AG04450 (cell line): Measurements from ENCODE around the gene ARMH1. TPM values are rescaled to one million over a fixed set of nuclear protein-coding genes. Genes with fewer than 3 reads are reported as not detected.

ENCODE experiments used
- CTCF ChIA-PET: fragments of 300-600, 350-600 bp; formaldehyde crosslinking; extraction: SDS; loops from one replicate; lab custom pipeline; 2022; ENCODE audit warnings: antibody characterized with exemption, inconsistent platforms; lab: Charles Lee
- POLR2A ChIA-PET: fragments of 350-600 bp; formaldehyde crosslinking; extraction: SDS; loops from one replicate; lab custom pipeline; 2021; ENCODE audit warnings: antibody characterized with exemption, inconsistent platforms; lab: Yijun Ruan, JAX
- DNase-seq: peaks from one replicate; pipeline ENCODE4 v3.0.0-alpha.2; 2011; ENCODE audit warnings: low read depth, low spot score
- H3K27ac ChIP-seq: one replicate; pipeline ENCODE4 v1.5.1; 2012; ENCODE audit warnings: low read depth, low read length, control low read depth
- H3K27me3 ChIP-seq: one replicate; pipeline ENCODE4 v1.6.0; 2012; ENCODE audit warnings: low read length; ENCODE audit not compliant: control insufficient read depth, insufficient read depth
- H3K4me3 ChIP-seq: 2 replicates; pipeline ENCODE4 v1.5.1; 2011; ENCODE audit warnings: mild to moderate bottlenecking, low read depth, low read length, control low read depth
- H3K9me3 ChIP-seq: 2 replicates; pipeline ENCODE4 v1.5.1; 2012; ENCODE audit warnings: low read length; ENCODE audit not compliant: control insufficient read depth, insufficient read depth
- CTCF ChIP-seq: IDR thresholded peaks from 2 replicates; pipeline ENCODE4 v1.5.1; 2011; ENCODE audit warnings: low read depth, low read length, control low read depth, inconsistent platforms
- polyA minus RNA-seq: library from RNA; depleted of rRNA, polyadenylated mRNA; stranded (reverse); fragments of >200 nt; gene quantifications from 2 replicates; pipeline ENCODE4 v1.2.3, GENCODE V29; 2011; rRNA and poly(A)+ RNA removed
- polyA plus RNA-seq: library from polyadenylated mRNA; depleted of rRNA; stranded (reverse); fragments of >200 nt; gene quantifications from 2 replicates; pipeline ENCODE4 v1.2.3, GENCODE V29; 2011; rRNA removed

The ARMH1 gene
- polyA plus RNA-seq (2.7 and 3.4 TPM in 2 replicates), polyA minus RNA-seq (1.0 and 1.7 TPM in 2 replicates)

- POLR2A ChIA-PET = interaction anchor here (0.6 to 1.6 kb wide), 6 partner anchors 17 to 56 kb away, joined by 3 to 9 read pairs (median 6); no protein-coding TSS in a partner anchor
These were observed at the start of gene ARMH1, which contains the start of gene TMEM53 for GRCh38 chr1:44674113-44675000. Gene ARMH1, plus strand, starts transcription at chr1:44674714. Its CDS starts 14,984 bp downstream, at chr1:44689698. Gene TMEM53, minus strand, starts transcription at chr1:44674481. Its CDS starts 90 bp downstream, at chr1:44674391.

GRCh38 chr1:44625348-44625747 is 49.2 kb upstream of the ARMH1 start:
- H3K4me3 ChIP-seq = no peak overlapping the region
- POLR2A ChIA-PET = no interaction called here
- H3K27me3 ChIP-seq = no peaks in the 10 kb centered on the region
- H3K27ac ChIP-seq = no peak overlapping the region
- TF ChIP-seq CTCF = no peak
- CTCF ChIA-PET = interaction anchor here (1.8 kb wide), 1 partner anchor 28 kb away, joined by 5 read pairs; no protein-coding TSS in a partner anchor
- no peak for DNase-seq
- H3K9me3 ChIP-seq = no peaks in the 10 kb centered on the region

More at GRCh38 chr1:44674113-44675000, at the start of gene ARMH1, which contains the start of gene TMEM53:
- H3K27me3 ChIP-seq = no peaks in the 10 kb centered on the region
- peak; percentile 97 for DNase-seq
- TF ChIP-seq CTCF = no peak
- peak within 1 kb of the TSS; percentile 92 for H3K27ac ChIP-seq
- no peaks in the 10 kb centered on the region for H3K9me3 ChIP-seq
- H3K4me3 ChIP-seq = peak within 1 kb of the TSS; percentile 91
- CTCF ChIA-PET = interaction anchor here (0.5 to 4.2 kb wide), 5 partner anchors 14 to 296 kb away, joined by 3 to 24 read pairs (median 3); partner anchors contain the start of gene RNU5D-1

- H3K9me3 ChIP-seq = no peaks in the 10 kb centered on the region
- no peak overlapping the region for H3K4me3 ChIP-seq
- ChIA-PET CTCF (interaction anchor here (1.1 to 2.6 kb wide), 4 partner anchors 12 to 34 kb away, joined by 4 to 13 read pairs (median 6); no protein-coding TSS in a partner anchor), POLR2A (interaction anchor here (1.5 to 2.0 kb wide), 2 partner anchors 10 to 17 kb away, joined by 12 to 14 read pairs; no protein-coding TSS in a partner anchor)
- H3K27me3 ChIP-seq = no peaks in the 10 kb centered on the region
- H3K27ac ChIP-seq = no peak overlapping the region
- DNase-seq = peak; percentile 77
- no peak for TF ChIP-seq CTCF
These were observed 45.4 kb upstream of the ARMH1 start for GRCh38 chr1:44628962-44629756.

GRCh38 chr1:44630116-44630515 is 44.4 kb upstream of the ARMH1 start:
- peak overlapping the region; percentile 47 for H3K27ac ChIP-seq
- H3K4me3 ChIP-seq = no peak overlapping the region
- H3K27me3 ChIP-seq = no peaks in the 10 kb centered on the region
- ChIA-PET CTCF (interaction anchor here (1.2 to 2.6 kb wide), 4 partner anchors 13 to 23 kb away, joined by 3 to 13 read pairs (median 6); no protein-coding TSS in a partner anchor), POLR2A (no interaction called here)
- H3K9me3 ChIP-seq = no peaks in the 10 kb centered on the region
- DNase-seq = no peak
- no peak for TF ChIP-seq CTCF
